Loucy (cell line): ENCODE results near the gene RNFT2.

Experiments
- H2AFZ ChIP-seq: fragments of 200-600 bp; sonication (generic); 2 replicates; pipeline ENCODE4 v1.6.0; 2016; ENCODE audit warnings: antibody characterized with exemption, mild to moderate bottlenecking, low read length, moderate library complexity
- H3F3A ChIP-seq: fragments of 200-600 bp; 2 replicates; pipeline ENCODE4 v1.6.0; 2016; ENCODE audit warnings: antibody characterized with exemption, low read depth, mild to moderate bottlenecking
- H3K27me3 ChIP-seq: fragments of 200-600 bp; sonication (generic); 2 replicates; pipeline ENCODE4 v1.6.1; 2014; ENCODE audit warnings: low read length, mild to moderate bottlenecking; ENCODE audit not compliant: insufficient read depth, poor library complexity, severe bottlenecking
- H3K36me3 ChIP-seq: fragments of 200-600 bp; sonication (generic); 2 replicates; pipeline ENCODE4 v1.6.1; 2016; ENCODE audit warnings: low read length; ENCODE audit not compliant: insufficient read depth
- H3K4me1 ChIP-seq: fragments of 200-600 bp; sonication (generic); 2 replicates; pipeline ENCODE4 v1.5.1; 2014; ENCODE audit warnings: low read length, mild to moderate bottlenecking; ENCODE audit not compliant: insufficient read depth, poor library complexity, severe bottlenecking
- H3K4me2 ChIP-seq: fragments of 200-600 bp; sonication (generic); 2 replicates; pipeline ENCODE4 v1.6.0; 2014; ENCODE audit warnings: antibody characterized with exemption, low read length, low read depth, mild to moderate bottlenecking; ENCODE audit not compliant: poor library complexity, severe bottlenecking
- H3K4me3 ChIP-seq: fragments of 200-600 bp; sonication (generic); 2 replicates; pipeline ENCODE4 v1.5.1; 2014; ENCODE audit warnings: low read length, mild to moderate bottlenecking, mixed read lengths; ENCODE audit not compliant: poor library complexity, severe bottlenecking
- H3K79me2 ChIP-seq: fragments of 200-600 bp; sonication (generic); 2 replicates; pipeline ENCODE4 v1.6.1; 2014; ENCODE audit warnings: low read length; ENCODE audit not compliant: insufficient read depth
- H3K9ac ChIP-seq: fragments of 200-600 bp; sonication (generic); 2 replicates; pipeline ENCODE4 v1.6.0; 2014; ENCODE audit warnings: mild to moderate bottlenecking, low read depth, low read length, moderate library complexity; ENCODE audit not compliant: poor library complexity, severe bottlenecking
- H3K9me2 ChIP-seq: fragments of 200-600 bp; sonication (generic); replicated peaks from 2 replicates; pipeline ENCODE4 v1.6.1; 2016; ENCODE audit warnings: low read depth, low read length, mixed read lengths
- H3K9me3 ChIP-seq: fragments of 200-600 bp; sonication (generic); 2 replicates; pipeline ENCODE4 v1.6.1; 2014; ENCODE audit warnings: mild to moderate bottlenecking, antibody characterized with exemption, low read length, low read depth; ENCODE audit not compliant: insufficient read depth
- H4K20me1 ChIP-seq: fragments of 200-600 bp; sonication (generic); 2 replicates; pipeline ENCODE4 v1.6.0; 2014; ENCODE audit warnings: antibody characterized with exemption, low read length, mild to moderate bottlenecking; ENCODE audit not compliant: insufficient read depth, poor library complexity, severe bottlenecking
- CTCF ChIP-seq: fragments of 200-600 bp; sonication (generic); conservative IDR thresholded peaks from 2 replicates; pipeline ENCODE4 v1.5.1; 2014; ENCODE audit warnings: mild to moderate bottlenecking, antibody characterized with exemption, low read length
- EZH2phosphoT487 ChIP-seq: fragments of 200-600 bp; IDR thresholded peaks from 2 replicates; pipeline ENCODE4 v1.6.1; 2018; ENCODE audit warnings: antibody characterized with exemption, mild to moderate bottlenecking, moderate library complexity, borderline replicate concordance

RNFT2 gene

DNA sequence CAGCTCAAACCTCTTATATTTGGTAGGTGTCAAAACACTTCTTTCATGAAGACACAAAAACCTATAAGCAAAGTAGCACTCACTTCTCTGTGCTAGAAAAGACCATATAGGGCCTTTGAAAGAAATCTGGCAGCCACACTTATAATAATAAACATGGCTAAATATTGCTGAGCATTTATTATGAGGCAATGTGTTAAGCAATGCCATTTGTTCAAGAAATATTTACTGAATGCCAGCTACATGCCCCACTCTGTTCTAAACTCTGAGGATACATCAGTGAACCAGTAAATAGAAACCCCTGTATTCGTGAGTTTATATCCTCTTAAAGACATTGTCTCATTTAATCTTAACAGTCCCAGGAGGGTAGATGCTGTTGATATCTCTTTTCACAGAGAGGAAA is 52.0 kb downstream of the RNFT2 start:
- no peak overlapping the region for H3K9ac ChIP-seq
- no peak overlapping the region for H3K4me2 ChIP-seq
- no peaks in the 10 kb centered on the region for H3F3A ChIP-seq
- H3K9me3 ChIP-seq, result no peaks in the 10 kb centered on the region
- no peaks in the 10 kb centered on the region for H3K79me2 ChIP-seq
- no peaks in the 10 kb centered on the region for H3K4me1 ChIP-seq
- no peak overlapping the region for H2AFZ ChIP-seq
- TF ChIP-seq CTCF (no peak), EZH2phosphoT487 (no peak)
- H3K36me3 ChIP-seq, result no peaks in the 10 kb centered on the region
- no peaks in the 10 kb centered on the region for H3K27me3 ChIP-seq
- no peaks in the 10 kb centered on the region for H3K9me2 ChIP-seq
- no peak overlapping the region for H3K4me3 ChIP-seq
- H4K20me1 ChIP-seq, result no peaks in the 10 kb centered on the region

DNA sequence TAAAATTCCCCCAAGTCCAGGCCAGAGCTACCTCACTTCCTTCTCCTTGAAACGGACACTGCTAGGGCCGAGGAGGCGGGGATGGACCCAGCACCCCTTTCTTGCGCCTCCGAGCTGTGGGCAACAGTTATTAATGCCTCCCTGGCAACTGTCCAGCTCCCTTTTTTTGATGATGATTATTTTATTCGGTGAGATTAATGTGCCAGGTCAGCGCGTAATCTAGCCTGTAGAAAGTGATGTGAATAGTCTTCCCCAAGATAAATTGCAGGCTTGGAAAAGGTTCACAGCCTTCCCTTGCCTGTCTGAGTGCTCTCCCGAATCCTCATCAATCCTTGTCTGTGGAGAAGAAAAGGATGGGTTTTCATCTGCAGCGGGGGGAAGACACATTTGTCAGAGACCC is 54.3 kb downstream of the RNFT2 start:
- TF ChIP-seq EZH2phosphoT487 (no peak), CTCF (no peak)
- H3K4me2 ChIP-seq, result no peak overlapping the region
- H3K9ac ChIP-seq, result no peak overlapping the region
- no peak overlapping the region for H3K4me3 ChIP-seq
- H3K36me3 ChIP-seq, result no peaks in the 10 kb centered on the region
- no peaks in the 10 kb centered on the region for H3K9me2 ChIP-seq
- no peaks in the 10 kb centered on the region for H3K27me3 ChIP-seq
- no peaks in the 10 kb centered on the region for H4K20me1 ChIP-seq
- H3F3A ChIP-seq, result no peaks in the 10 kb centered on the region
- no peaks in the 10 kb centered on the region for H3K9me3 ChIP-seq
- no peak overlapping the region for H2AFZ ChIP-seq
- H3K4me1 ChIP-seq, result no peaks in the 10 kb centered on the region
- H3K79me2 ChIP-seq, result no peaks in the 10 kb centered on the region

- TF ChIP-seq EZH2phosphoT487, result no peak
- TF ChIP-seq CTCF, result no peak
- Histone ChIP-seq H3K4me2 (no peak overlapping the region), H2AFZ (no peak overlapping the region)
Observed at GRCh38 chr12:116794725-116795124, 56.6 kb downstream of the RNFT2 start.

More at GRCh38 chr12:116794725-116795124, 56.6 kb downstream of the RNFT2 start:
- Histone ChIP-seq H3K27me3 (no peaks in the 10 kb centered on the region), H3F3A (no peaks in the 10 kb centered on the region), H3K36me3 (no peaks in the 10 kb centered on the region; the same call in 1 of the 2 replicates), H3K9ac (no peak overlapping the region), H3K9me2 (no peaks in the 10 kb centered on the region), H3K9me3 (peaks cover 8% of the 10 kb centered on the region; the same call in 1 of the 2 replicates), H3K4me1 (no peaks in the 10 kb centered on the region), H4K20me1 (no peaks in the 10 kb centered on the region), H3K4me3 (no peak overlapping the region), H3K79me2 (no peaks in the 10 kb centered on the region)
